K562 (cell line): ENCODE measurements around the gene LMX1B. TPM values are rescaled to one million over a fixed set of nuclear protein-coding genes. Genes with fewer than 3 reads are reported as not detected.

Experiments
- BCL6 ChIP-seq: fragments of 250-450 bp; sonication (Bioruptor Pico); IDR thresholded peaks from 2 replicates; pipeline ENCODE4 v1.4.0; 2020
- HMGN3 ChIP-seq: IDR thresholded peaks from 2 replicates; pipeline ENCODE4 v1.6.1; 2011; ENCODE audit warnings: borderline replicate concordance, low read depth, mild to moderate bottlenecking, mixed read lengths, low read length; ENCODE audit not compliant: insufficient read length; ENCODE audit errors: extremely low read depth
- NR1H2 ChIP-seq: sonication (generic); formaldehyde crosslinking; IDR thresholded peaks from 2 replicates; pipeline ENCODE4 v1.4.0; 2020; ENCODE audit warnings: mild to moderate bottlenecking, missing genetic modification reagents
- SMARCC2 ChIP-seq: fragments of 450-650 bp; IDR thresholded peaks from 2 replicates; pipeline ENCODE4 v1.6.1; 2017; ENCODE audit warnings: antibody characterized with exemption, moderate library complexity, mild to moderate bottlenecking, low read depth
- TAF15 ChIP-seq: fragments of 200-400 bp; formaldehyde crosslinking; IDR thresholded peaks from 2 replicates; pipeline ENCODE4 v1.6.1; 2017; ENCODE audit warnings: mild to moderate bottlenecking, low read depth, low read length, moderate library complexity
- ZBTB26 ChIP-seq: fragments of 450-650 bp; formaldehyde crosslinking; IDR thresholded peaks from 2 replicates; pipeline ENCODE4 v1.4.0; 2022; ENCODE audit warnings: missing genetic modification characterization
- ZNF407 ChIP-seq: fragments of 450-650 bp; IDR thresholded peaks from 2 replicates; pipeline ENCODE4 v1.6.1; 2016; ENCODE audit warnings: low read depth
- polyA plus RNA-seq, 8 experiments: library from polyadenylated mRNA; depleted of rRNA in 4 of 8; stranded (reverse) in 5 of 8; unstranded in 3 of 8; fragments of >200 nt; fragmentation: Nextera tagmentation in 2 of 8; fragmentation: Illumina TruSeq in 1 of 8; extraction: Ambion mirVana in 2 of 8; extraction: Trizol in 1 of 8; gene quantifications; 2 replicates each; pipeline versions ENCODE4 v1.2.1 to v1.2.3, GENCODE V29; 2011 to 2014; ENCODE audit warnings: inconsistent platforms in 1 of 8, missing spikeins in 1 of 8
- total RNA-seq, 7 experiments: library from RNA; depleted of rRNA in 6 of 7; stranded (reverse); fragments of >200 nt in 6 of 7; fragmentation: Illumina TruSeq in 2 of 7; extraction: Trizol in 2 of 7; gene quantifications; 2 replicates each; pipeline versions ENCODE4 v1.2.1 to v1.2.3, GENCODE V29; 2011 to 2021; ENCODE audit warnings: low replicate concordance in 1 of 7

LMX1B gene
- total and polyA plus RNA-seq, 9 of the 15 experiments (the other 6 are each of a cell fraction or from before 2014, with no cell fraction given), result not detected

- no peak for TF ChIP-seq ZNF407
- no peak for TF ChIP-seq ZBTB26
- TF ChIP-seq HMGN3, result no peak
- no peak for TF ChIP-seq NR1H2 (CRISPR knock-in tag)
- TF ChIP-seq SMARCC2, result no peak
- no peak for TF ChIP-seq BCL6
- no peak for TF ChIP-seq TAF15
Observed at GRCh38 chr9:126624912-126625311, 11.2 kb downstream of the LMX1B start (continued).
